T-helper 17 cell (primary cell): ENCODE measurements around the gene CCAR1. TPM values are rescaled to one million over a fixed set of nuclear protein-coding genes. Genes with fewer than 3 reads are reported as not detected.
"Not testable (repeated sequence)": the region's sequence is repeated elsewhere in the genome, so short reads cannot be mapped to it uniquely, and the experiment has no call there.

Experiments
- ATAC-seq: fragments of 150-1000 bp; cut with Tn5 transposase; 2 replicates; pipeline ENCODE4 v1.10.0; 2021; ENCODE audit warnings: mild to moderate bottlenecking, moderate library complexity
- DNase-seq, 3 donors: peaks; one replicate each; pipeline versions ENCODE4 v3.0.0 to v3.0.0-alpha.2; 2020 to 2021
- H3K9me3 ChIP-seq: one replicate; pipeline ENCODE4 v1.7.0; 2013; ENCODE audit warnings: low read length, mild to moderate bottlenecking; ENCODE audit not compliant: control insufficient read depth, poor library complexity, severe bottlenecking
- H3K27ac Mint-ChIP-seq: one replicate; pipeline ENCODE4 v1.8.0; 2022; ENCODE audit warnings: mild to moderate bottlenecking, moderate library complexity, mixed read lengths
- H3K27me3 Mint-ChIP-seq: one replicate; pipeline ENCODE4 v1.8.0; 2022; ENCODE audit warnings: mixed read lengths
- H3K36me3 Mint-ChIP-seq: one replicate; pipeline ENCODE4 v1.8.0; 2022; ENCODE audit warnings: low read depth, mixed read lengths
- H3K4me1 Mint-ChIP-seq: one replicate; pipeline ENCODE4 v1.8.0; 2022; ENCODE audit warnings: mild to moderate bottlenecking, mixed read lengths
- H3K4me3 Mint-ChIP-seq: one replicate; pipeline ENCODE4 v1.8.0; 2022; ENCODE audit warnings: mild to moderate bottlenecking, moderate library complexity, mixed read lengths
- total RNA-seq, 4 donors: library from RNA in 2 of 4; stranded (reverse) in 2 of 4; gene quantifications; one replicate each; pipeline ENCODE4 v1.2.3 and lab custom pipeline; 2022 to 2026

CCAR1 gene, protein sequence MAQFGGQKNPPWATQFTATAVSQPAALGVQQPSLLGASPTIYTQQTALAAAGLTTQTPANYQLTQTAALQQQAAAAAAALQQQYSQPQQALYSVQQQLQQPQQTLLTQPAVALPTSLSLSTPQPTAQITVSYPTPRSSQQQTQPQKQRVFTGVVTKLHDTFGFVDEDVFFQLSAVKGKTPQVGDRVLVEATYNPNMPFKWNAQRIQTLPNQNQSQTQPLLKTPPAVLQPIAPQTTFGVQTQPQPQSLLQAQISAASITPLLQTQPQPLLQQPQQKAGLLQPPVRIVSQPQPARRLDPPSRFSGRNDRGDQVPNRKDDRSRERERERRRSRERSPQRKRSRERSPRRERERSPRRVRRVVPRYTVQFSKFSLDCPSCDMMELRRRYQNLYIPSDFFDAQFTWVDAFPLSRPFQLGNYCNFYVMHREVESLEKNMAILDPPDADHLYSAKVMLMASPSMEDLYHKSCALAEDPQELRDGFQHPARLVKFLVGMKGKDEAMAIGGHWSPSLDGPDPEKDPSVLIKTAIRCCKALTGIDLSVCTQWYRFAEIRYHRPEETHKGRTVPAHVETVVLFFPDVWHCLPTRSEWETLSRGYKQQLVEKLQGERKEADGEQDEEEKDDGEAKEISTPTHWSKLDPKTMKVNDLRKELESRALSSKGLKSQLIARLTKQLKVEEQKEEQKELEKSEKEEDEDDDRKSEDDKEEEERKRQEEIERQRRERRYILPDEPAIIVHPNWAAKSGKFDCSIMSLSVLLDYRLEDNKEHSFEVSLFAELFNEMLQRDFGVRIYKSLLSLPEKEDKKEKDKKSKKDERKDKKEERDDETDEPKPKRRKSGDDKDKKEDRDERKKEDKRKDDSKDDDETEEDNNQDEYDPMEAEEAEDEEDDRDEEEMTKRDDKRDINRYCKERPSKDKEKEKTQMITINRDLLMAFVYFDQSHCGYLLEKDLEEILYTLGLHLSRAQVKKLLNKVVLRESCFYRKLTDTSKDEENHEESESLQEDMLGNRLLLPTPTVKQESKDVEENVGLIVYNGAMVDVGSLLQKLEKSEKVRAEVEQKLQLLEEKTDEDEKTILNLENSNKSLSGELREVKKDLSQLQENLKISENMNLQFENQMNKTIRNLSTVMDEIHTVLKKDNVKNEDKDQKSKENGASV
- total RNA-seq, result 10 to 100 TPM; 69.6 to 71.5 TPM
- total RNA-seq (lab: John Stamatoyannopoulos, UW), result 120 to 123 reads per million in 2 donors

DNA sequence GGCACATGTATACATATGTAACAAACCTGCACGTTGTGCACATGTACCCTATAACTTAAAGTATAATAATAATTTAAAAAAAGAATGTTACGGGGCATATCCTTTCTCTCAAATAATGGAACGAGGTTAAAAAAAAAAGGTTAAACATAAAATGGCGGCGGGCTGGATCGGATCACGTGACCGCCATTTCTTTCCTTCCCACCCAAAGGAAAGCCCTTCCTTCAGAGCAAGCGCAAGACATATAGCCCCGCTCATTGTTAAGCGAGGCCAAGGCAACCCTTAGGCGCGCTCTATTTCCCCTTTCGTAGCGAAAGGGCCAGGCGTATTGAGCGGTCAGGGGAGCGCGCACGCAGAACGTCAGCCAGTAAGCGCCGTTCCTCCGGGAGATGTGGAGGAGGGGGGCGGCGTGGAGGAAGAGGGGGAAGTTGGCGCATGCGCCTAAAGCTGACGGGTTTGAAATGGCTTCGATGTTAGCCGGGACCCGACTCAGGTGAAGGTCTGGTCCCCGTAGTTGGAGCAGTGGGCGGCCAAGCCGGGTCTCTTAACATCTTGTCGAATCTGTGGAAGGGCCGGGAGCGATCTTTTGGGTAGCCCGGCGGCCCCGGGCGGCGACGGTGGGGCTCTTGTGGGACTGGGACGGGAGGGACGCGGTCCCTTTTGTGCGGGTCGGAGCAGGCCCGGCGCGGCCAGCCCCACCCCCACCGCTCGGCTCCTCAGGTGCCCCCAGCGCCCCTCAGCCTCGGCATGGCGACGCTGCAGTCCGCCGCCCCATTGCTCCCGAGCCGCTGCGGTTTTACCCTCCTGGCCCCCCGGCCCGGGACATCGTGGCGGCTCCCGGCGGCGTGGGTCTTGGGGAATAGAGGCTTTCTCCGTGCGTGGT lies at the start of gene CCAR1:
Gene CCAR1, plus strand, starts transcription at position 447 of the 880 bp plus-strand sequence. CDS start 1,266 bp downstream, outside the sequence.
- H3K4me1 Mint-ChIP-seq, result peaks cover 13% of the 10 kb centered on the region
- ATAC-seq (peak; percentile 96), DNase-seq (peak; percentile 91 to 93 (median 91))
- H3K27ac Mint-ChIP-seq, result peak within 1 kb of the TSS; percentile 99
- H3K27me3 Mint-ChIP-seq, result no peaks in the 10 kb centered on the region
- H3K36me3 Mint-ChIP-seq, result peaks cover 9% of the 10 kb centered on the region
- H3K9me3 ChIP-seq, result no peaks in the 10 kb centered on the region
- peak within 1 kb of the TSS; percentile 99 for H3K4me3 Mint-ChIP-seq

GRCh38 chr10:68684413-68684812 lies 36.6 kb upstream of the CCAR1 start:
- Mint-ChIP-seq H3K27ac (peak overlapping the region; percentile 47), H3K4me1 (peaks cover 4% of the 10 kb centered on the region), H3K4me3 (peak overlapping the region; percentile 71), H3K27me3 (no peaks in the 10 kb centered on the region), H3K36me3 (peaks cover 7% of the 10 kb centered on the region)
- H3K9me3 ChIP-seq, result no peaks in the 10 kb centered on the region
- DNase-seq, result no peak
- peak; percentile 56 for ATAC-seq

- ATAC-seq (no peak), DNase-seq (no peak)
- Mint-ChIP-seq H3K4me1 (no peaks in the 10 kb centered on the region), H3K4me3 (no peak overlapping the region), H3K36me3 (peaks cover 1% of the 10 kb centered on the region), H3K27me3 (no peaks in the 10 kb centered on the region), H3K27ac (no peak overlapping the region)
- no peaks in the 10 kb centered on the region for H3K9me3 ChIP-seq
Observed at GRCh38 chr10:68696018-68696417, 25.0 kb upstream of the CCAR1 start.

GRCh38 chr10:68697106-68697505 lies 23.9 kb upstream of the CCAR1 start:
- no peak for ATAC-seq
- H3K9me3 ChIP-seq, result no peaks in the 10 kb centered on the region
- Mint-ChIP-seq H3K36me3 (no peaks in the 10 kb centered on the region), H3K27ac (no peak overlapping the region), H3K4me3 (no peak overlapping the region), H3K4me1 (no peaks in the 10 kb centered on the region), H3K27me3 (no peaks in the 10 kb centered on the region)
- no peak for DNase-seq

GRCh38 chr10:68700197-68700596 lies 20.8 kb upstream of the CCAR1 start:
- no peaks in the 10 kb centered on the region for H3K36me3 Mint-ChIP-seq
- no peak for DNase-seq
- ATAC-seq, result no peak
- no peak overlapping the region for H3K4me3 Mint-ChIP-seq
- no peaks in the 10 kb centered on the region for H3K27me3 Mint-ChIP-seq
- no peaks in the 10 kb centered on the region for H3K4me1 Mint-ChIP-seq
- no peak overlapping the region for H3K27ac Mint-ChIP-seq
- H3K9me3 ChIP-seq, result no peaks in the 10 kb centered on the region

DNA sequence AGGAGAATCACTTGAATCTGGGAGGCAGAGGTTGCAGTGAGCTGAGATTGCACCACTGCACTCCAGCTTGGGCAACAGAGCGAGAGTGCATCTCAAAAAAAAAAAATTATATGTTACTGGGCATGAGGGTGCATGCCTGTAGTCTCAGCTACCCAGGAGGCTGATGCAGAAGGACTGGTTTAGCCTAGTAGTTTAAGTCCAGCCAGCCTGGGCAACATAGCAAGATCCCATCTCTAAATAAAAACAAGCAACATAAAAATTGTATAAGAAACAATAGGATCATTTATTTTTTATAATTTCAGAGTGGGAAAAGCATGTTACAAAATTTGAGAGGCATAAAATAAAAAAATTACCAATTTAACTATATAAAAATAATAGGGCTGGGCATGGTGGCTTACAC lies 15.5 kb upstream of the CCAR1 start:
- DNase-seq (no peak), ATAC-seq (no peak)
- Mint-ChIP-seq H3K4me3 (no peak overlapping the region), H3K4me1 (peaks cover 2% of the 10 kb centered on the region), H3K27me3 (no peaks in the 10 kb centered on the region), H3K27ac (no peak overlapping the region), H3K36me3 (no peaks in the 10 kb centered on the region)
- no peaks in the 10 kb centered on the region for H3K9me3 ChIP-seq

DNA sequence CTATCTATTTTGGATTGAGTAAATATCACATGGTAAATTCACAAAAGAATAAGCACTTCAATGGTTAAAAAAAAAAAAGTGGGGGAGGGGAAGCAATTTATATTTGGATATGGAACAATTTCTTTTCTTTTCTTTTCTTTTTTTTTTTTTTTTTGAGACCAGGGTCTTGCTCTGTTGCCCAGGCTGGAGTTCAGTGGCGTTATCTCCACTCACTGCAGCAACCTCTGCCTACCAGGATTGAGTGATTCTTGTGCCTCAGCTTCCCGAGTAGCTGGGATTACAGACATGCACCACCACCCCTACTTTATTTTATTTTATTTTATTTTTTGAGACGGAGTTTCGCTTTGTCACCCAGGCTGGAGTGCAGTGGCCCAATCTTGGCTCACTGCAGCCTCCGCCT lies 12.1 kb upstream of the CCAR1 start:
- not testable (repeated sequence) for H3K27ac Mint-ChIP-seq, H3K9me3 ChIP-seq, ATAC-seq, H3K27me3 Mint-ChIP-seq, H3K4me1 Mint-ChIP-seq, H3K4me3 Mint-ChIP-seq, H3K36me3 Mint-ChIP-seq, DNase-seq

GRCh38 chr10:68713065-68713464 lies 8.0 kb upstream of the CCAR1 start:
- H3K9me3 ChIP-seq, ATAC-seq, DNase-seq, H3K27ac Mint-ChIP-seq, H3K4me1 Mint-ChIP-seq, H3K27me3 Mint-ChIP-seq, H3K36me3 Mint-ChIP-seq, H3K4me3 Mint-ChIP-seq: not testable (repeated sequence)

DNA sequence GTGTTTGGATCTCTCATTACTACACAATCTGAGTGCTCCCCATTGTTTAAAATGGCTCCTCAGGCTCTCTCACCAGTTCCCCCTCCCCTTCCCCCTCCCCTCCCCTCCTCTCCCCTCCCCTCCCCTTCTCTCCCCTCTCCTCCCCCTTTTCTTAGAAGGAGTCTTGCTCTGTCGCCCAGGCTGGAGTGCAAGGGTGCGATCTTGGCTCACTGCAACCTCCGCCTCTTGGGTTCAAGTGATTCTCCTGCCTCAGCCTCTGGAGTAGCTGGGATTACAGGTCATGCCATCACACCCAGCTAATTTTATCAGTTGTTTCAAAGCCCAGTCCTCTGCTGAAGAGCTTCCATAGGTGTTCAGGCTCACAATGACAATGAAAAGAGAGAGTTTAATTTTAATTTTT lies 3.6 kb upstream of the CCAR1 start:
- no peaks in the 10 kb centered on the region for H3K9me3 ChIP-seq
- H3K27ac Mint-ChIP-seq, result no peak overlapping the region
- H3K27me3 Mint-ChIP-seq, result no peaks in the 10 kb centered on the region
- peaks cover 11% of the 10 kb centered on the region for H3K36me3 Mint-ChIP-seq
- no peak for ATAC-seq
- no peak for DNase-seq
- no peak overlapping the region for H3K4me3 Mint-ChIP-seq
- peaks cover 9% of the 10 kb centered on the region for H3K4me1 Mint-ChIP-seq

- Mint-ChIP-seq H3K27me3 (no peaks in the 10 kb centered on the region), H3K4me3 (peak overlapping the region; percentile 99), H3K4me1 (peaks cover 13% of the 10 kb centered on the region), H3K36me3 (peaks cover 9% of the 10 kb centered on the region), H3K27ac (peak overlapping the region; percentile 99)
- DNase-seq (no peak), ATAC-seq (no peak)
- H3K9me3 ChIP-seq, result no peaks in the 10 kb centered on the region
Observed at GRCh38 chr10:68721673-68722335, 765 bp downstream of the CCAR1 start.

GRCh38 chr10:68725016-68725415 lies 4.0 kb downstream of the CCAR1 start:
- Mint-ChIP-seq H3K4me1 (peaks cover 16% of the 10 kb centered on the region), H3K27me3 (no peaks in the 10 kb centered on the region), H3K36me3 (peaks cover 10% of the 10 kb centered on the region), H3K27ac (peak overlapping the region; percentile 14), H3K4me3 (no peak overlapping the region)
- H3K9me3 ChIP-seq, result no peaks in the 10 kb centered on the region
- DNase-seq, result no peak
- no peak for ATAC-seq

GRCh38 chr10:68727146-68727545 lies 6.1 kb downstream of the CCAR1 start:
- DNase-seq (no peak), ATAC-seq (no peak)
- no peaks in the 10 kb centered on the region for H3K27me3 Mint-ChIP-seq
- peaks cover 5% of the 10 kb centered on the region for H3K36me3 Mint-ChIP-seq
- no peak overlapping the region for H3K27ac Mint-ChIP-seq
- no peak overlapping the region for H3K4me3 Mint-ChIP-seq
- peaks cover 10% of the 10 kb centered on the region for H3K4me1 Mint-ChIP-seq
- H3K9me3 ChIP-seq, result no peaks in the 10 kb centered on the region
